GM19035 (cell line): ENCODE measurements around the gene NCEH1.
A peak's percentile ranks its signal among the peaks of the same experiment; 100 is the strongest.
"Not testable (repeated sequence)": the region's sequence is repeated elsewhere in the genome, so short reads cannot be mapped to it uniquely, and the experiment has no call there.

Source experiments
- ATAC-seq: cut with Tn5 transposase; IDR thresholded peaks from one replicate; pipeline ENCODE4 v1.9.1; 2021; ENCODE audit not compliant: unreplicated experiment

Gene NCEH1

GRCh38 chr3:172676196-172676922 lies 34.5 kb downstream of the NCEH1 start:
- no peak for ATAC-seq

- no peak for ATAC-seq
Observed at GRCh38 chr3:172675441-172676193, 35.2 kb downstream of the NCEH1 start.

- peak; percentile 70 for ATAC-seq
Observed at GRCh38 chr3:172673210-172673679, 37.6 kb downstream of the NCEH1 start.

- ATAC-seq: no peak
Observed at GRCh38 chr3:172669021-172669420, 41.8 kb downstream of the NCEH1 start.

GRCh38 chr3:172666873-172667694 lies 43.8 kb downstream of the NCEH1 start:
- peak; percentile 98 for ATAC-seq

- ATAC-seq: no peak
Observed at GRCh38 chr3:172666181-172666872, 44.5 kb downstream of the NCEH1 start.

- ATAC-seq: not testable (repeated sequence)
Observed at GRCh38 chr3:172665510-172665909, 45.4 kb downstream of the NCEH1 start.

- not testable (repeated sequence) for ATAC-seq
Observed at GRCh38 chr3:172660421-172660820, 50.4 kb downstream of the NCEH1 start.

- ATAC-seq: no peak
Observed at GRCh38 chr3:172659246-172660002, 51.4 kb downstream of the NCEH1 start.

GRCh38 chr3:172658344-172659245 lies 52.3 kb downstream of the NCEH1 start:
- ATAC-seq: no peak

GRCh38 chr3:172656602-172657001 lies 54.3 kb downstream of the NCEH1 start:
- no peak for ATAC-seq

- ATAC-seq: no peak
Observed at GRCh38 chr3:172655388-172655787, 55.5 kb downstream of the NCEH1 start.

- ATAC-seq: no peak
Observed at GRCh38 chr3:172654470-172654869, 56.4 kb downstream of the NCEH1 start.

GRCh38 chr3:172653004-172653572 lies 57.8 kb downstream of the NCEH1 start:
- ATAC-seq: no peak

- ATAC-seq: no peak
Observed at GRCh38 chr3:172651936-172652625, 58.8 kb downstream of the NCEH1 start.

- no peak for ATAC-seq
Observed at GRCh38 chr3:172649987-172650386, 60.9 kb downstream of the NCEH1 start.

GRCh38 chr3:172648747-172649146 lies 62.1 kb downstream of the NCEH1 start:
- no peak for ATAC-seq

- ATAC-seq: no peak
Observed at GRCh38 chr3:172647823-172648222, 63.0 kb downstream of the NCEH1 start.
